LNCaP clone FGC (cell line): ENCODE measurements around the gene RAB44.

Experiments
- DNase-seq: peaks from one replicate; pipeline ENCODE4 v3.0.0-alpha.2; 2011; ENCODE audit warnings: low read depth
- H3K4me3 ChIP-seq: 2 replicates; pipeline ENCODE4 v1.5.1; 2011; ENCODE audit warnings: mild to moderate bottlenecking, low read depth, low read length, control low read depth
- CTCF ChIP-seq: IDR thresholded peaks from 2 replicates; pipeline ENCODE4 v1.5.1; 2012; ENCODE audit warnings: mild to moderate bottlenecking; ENCODE audit not compliant: control insufficient read depth, insufficient read depth; ENCODE audit errors: extremely low read depth

Gene RAB44

DNA sequence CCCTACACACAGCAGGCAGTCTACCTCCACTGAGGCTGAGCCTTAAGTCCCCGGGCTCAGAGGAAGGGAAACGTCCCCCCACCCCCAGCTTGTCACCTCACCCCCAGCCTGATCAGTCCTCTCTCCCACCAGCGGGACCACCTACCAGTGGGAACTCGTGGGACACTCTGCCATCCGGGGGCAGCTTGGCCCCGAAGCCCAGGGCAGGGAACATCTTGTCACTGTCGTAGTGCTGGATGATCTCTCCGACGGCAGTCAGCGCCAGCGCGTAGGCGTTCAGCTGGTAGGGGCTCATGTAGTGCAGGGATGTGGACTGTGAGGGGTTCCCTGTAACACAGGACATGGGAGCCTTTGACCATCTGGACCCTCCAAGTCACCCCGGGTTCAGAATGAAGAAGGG lies 48.6 kb downstream of the RAB44 start:
- no peak overlapping the region for H3K4me3 ChIP-seq
- TF ChIP-seq CTCF = no peak
- DNase-seq = no peak

DNA sequence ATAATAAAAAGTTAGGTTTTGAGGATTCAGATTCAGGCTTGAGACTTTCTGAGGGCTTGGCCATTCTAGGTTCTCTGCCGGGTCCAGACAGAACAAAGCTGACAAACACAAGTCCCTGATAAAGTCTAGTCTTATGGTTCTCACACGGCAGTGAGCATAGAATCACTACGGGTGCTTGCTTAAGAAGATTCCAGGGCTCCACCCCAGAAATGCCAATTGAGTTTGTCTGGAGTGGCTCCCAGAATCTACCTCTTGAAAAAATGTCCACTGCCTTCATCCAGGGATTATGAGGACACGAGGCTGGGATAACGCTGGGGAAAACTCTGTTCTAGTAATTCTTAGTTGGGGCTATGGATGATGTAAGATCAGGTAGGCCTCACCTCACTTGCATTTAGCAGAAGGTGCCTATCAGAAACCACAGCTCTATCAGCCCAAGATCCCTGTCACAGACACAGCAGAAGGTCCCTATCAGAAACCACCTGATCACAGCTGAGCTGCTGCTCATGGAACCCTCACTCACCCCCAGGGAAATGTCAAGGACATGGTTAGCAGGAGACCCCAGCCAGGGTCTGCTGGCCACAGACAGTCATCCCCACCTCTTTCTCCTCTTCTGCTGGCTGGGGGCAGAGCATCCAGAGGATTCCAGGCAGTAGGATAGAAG lies 52.3 kb downstream of the RAB44 start:
- DNase-seq = no peak
- H3K4me3 ChIP-seq = no peak overlapping the region
- TF ChIP-seq CTCF = no peak

GRCh38 chr6:36751091-36751490 lies 53.5 kb downstream of the RAB44 start:
- no peak for DNase-seq
- no peak for TF ChIP-seq CTCF
- H3K4me3 ChIP-seq = no peak overlapping the region

DNA sequence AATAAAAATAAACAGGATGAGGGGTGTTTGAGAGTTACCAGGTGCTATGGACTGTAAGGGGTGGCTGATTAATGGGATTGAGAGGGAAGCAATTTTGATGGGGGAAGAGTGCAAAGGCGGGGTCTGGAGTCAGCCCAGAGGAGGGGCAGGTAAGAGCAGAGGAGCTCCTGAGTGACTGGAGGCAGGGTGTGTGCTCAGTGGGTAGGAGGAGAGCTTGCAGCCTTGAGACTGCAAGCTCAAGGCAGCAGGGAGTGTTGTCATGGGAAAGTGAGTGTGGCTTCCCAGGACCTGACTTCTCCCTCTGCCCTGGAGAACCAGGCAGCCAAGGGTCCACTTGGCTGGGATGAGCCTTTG lies 54.2 kb downstream of the RAB44 start:
- no peak for TF ChIP-seq CTCF
- H3K4me3 ChIP-seq = no peak overlapping the region
- DNase-seq = no peak

DNA sequence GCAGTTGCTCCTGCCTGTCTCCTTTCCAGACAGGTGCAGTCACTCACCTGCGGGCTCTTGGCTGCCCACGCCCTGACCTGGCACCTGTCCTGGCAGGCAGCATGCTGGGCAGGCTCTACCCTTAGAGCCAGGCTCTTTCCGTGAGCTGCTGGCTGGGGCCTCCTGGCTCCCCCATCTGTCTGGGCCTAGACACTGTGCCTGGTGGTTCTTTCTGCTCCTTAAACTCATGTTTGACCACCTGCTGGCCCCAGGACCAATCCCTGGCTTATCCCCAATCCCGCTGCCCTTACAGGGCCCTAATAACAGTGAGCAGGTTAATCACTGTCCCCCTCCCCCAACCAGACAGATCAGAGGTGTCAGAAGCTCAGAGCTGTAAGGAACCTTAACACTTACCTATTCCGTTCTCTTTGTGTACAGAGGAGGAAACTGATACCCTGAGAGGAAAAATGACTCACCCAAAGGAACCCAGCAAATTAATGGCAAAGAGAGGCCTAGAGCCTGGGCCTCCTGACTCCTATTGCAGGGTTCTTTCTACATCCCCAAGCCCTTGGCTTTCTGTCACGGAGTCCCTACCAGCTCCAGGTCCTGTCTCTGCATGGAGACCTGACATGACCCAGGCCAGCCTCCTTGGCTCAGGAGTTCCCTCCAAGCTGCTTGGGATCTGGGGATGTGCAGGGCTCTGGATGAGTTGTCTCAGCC lies 54.7 kb downstream of the RAB44 start:
- peak; percentile 83 for DNase-seq
- no peak overlapping the region for H3K4me3 ChIP-seq
- TF ChIP-seq CTCF = peak; percentile 29; the same call in 1 of the 2 replicates

GRCh38 chr6:36752886-36753506 lies 55.4 kb downstream of the RAB44 start:
- DNase-seq = no peak
- no peak overlapping the region for H3K4me3 ChIP-seq

More at GRCh38 chr6:36752886-36753506, 55.4 kb downstream of the RAB44 start:
- TF ChIP-seq CTCF = no peak
